Neural progenitor cell (in vitro differentiated cells): ENCODE measurements around the gene CFAP20DC.

Experiments used
- EZH2 ChIP-seq: fragments of 200-600 bp; sonication (generic); IDR thresholded peaks from 2 replicates; pipeline ENCODE4 v1.6.1; 2017; ENCODE audit warnings: antibody characterized with exemption, mild to moderate bottlenecking, moderate library complexity
- EZH2phosphoT487 ChIP-seq: fragments of 200-600 bp; sonication (generic); IDR thresholded peaks from 2 replicates; pipeline ENCODE4 v1.6.1; 2017; ENCODE audit warnings: antibody characterized with exemption
- TF ChIP-seq, protein P1 (sequence below): fragments of 200-600 bp; sonication (generic); IDR thresholded peaks from 2 replicates; pipeline ENCODE4 v1.5.1; 2017; ENCODE audit warnings: antibody characterized with exemption, mild to moderate bottlenecking

DNA sequence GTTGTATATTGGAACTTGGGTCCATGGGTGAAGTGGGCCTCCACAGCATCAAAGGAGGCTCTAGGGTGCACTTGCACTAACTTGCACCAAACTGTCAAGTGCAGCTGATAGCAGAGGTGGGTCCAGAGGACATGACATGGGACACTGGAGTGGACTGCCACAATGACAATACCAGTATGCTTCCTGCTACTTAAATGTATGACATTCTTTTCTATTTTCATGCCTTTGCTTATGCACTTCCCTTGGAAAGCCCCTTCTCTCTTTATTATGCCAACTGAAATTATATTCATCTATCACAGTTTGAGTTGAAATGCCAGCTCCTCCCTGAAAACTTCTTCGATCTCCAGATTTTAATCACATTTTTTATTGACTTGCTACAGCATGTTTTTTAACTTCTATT lies 101.8 kb downstream of the CFAP20DC start:
- TF ChIP-seq, protein P1, sequence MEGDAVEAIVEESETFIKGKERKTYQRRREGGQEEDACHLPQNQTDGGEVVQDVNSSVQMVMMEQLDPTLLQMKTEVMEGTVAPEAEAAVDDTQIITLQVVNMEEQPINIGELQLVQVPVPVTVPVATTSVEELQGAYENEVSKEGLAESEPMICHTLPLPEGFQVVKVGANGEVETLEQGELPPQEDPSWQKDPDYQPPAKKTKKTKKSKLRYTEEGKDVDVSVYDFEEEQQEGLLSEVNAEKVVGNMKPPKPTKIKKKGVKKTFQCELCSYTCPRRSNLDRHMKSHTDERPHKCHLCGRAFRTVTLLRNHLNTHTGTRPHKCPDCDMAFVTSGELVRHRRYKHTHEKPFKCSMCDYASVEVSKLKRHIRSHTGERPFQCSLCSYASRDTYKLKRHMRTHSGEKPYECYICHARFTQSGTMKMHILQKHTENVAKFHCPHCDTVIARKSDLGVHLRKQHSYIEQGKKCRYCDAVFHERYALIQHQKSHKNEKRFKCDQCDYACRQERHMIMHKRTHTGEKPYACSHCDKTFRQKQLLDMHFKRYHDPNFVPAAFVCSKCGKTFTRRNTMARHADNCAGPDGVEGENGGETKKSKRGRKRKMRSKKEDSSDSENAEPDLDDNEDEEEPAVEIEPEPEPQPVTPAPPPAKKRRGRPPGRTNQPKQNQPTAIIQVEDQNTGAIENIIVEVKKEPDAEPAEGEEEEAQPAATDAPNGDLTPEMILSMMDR = no peak
- TF ChIP-seq EZH2phosphoT487 (no peak), EZH2 (no peak)
